ENCODE results near the gene FAM83B.

GRCh38 chr6:54827010-54827409 lies 19.6 kb upstream of the FAM83B start:
- TF ChIP-seq POLR2A (IDR thresholded peaks at IDR 0.05): no peak
- TF ChIP-seq, protein P1, sequence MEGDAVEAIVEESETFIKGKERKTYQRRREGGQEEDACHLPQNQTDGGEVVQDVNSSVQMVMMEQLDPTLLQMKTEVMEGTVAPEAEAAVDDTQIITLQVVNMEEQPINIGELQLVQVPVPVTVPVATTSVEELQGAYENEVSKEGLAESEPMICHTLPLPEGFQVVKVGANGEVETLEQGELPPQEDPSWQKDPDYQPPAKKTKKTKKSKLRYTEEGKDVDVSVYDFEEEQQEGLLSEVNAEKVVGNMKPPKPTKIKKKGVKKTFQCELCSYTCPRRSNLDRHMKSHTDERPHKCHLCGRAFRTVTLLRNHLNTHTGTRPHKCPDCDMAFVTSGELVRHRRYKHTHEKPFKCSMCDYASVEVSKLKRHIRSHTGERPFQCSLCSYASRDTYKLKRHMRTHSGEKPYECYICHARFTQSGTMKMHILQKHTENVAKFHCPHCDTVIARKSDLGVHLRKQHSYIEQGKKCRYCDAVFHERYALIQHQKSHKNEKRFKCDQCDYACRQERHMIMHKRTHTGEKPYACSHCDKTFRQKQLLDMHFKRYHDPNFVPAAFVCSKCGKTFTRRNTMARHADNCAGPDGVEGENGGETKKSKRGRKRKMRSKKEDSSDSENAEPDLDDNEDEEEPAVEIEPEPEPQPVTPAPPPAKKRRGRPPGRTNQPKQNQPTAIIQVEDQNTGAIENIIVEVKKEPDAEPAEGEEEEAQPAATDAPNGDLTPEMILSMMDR (IDR thresholded peaks at IDR 0.05): no peak
- TF ChIP-seq POLR2AphosphoS5 (IDR thresholded peaks at IDR 0.05): no peak
